Measurements from ENCODE around the gene PHF3.

- TF ChIP-seq CTCF (IDR thresholded peaks at IDR 0.05): no peak
- no peak for TF ChIP-seq POLR2A (IDR thresholded peaks at IDR 0.05)
Observed at GRCh38 chr6:63611560-63611959, 24.0 kb upstream of the PHF3 start.

Data from breast epithelium (tissue), 3 donors.